Epithelial cell of proximal tubule (primary cell): ENCODE measurements around the gene RDM1. TPM values are rescaled to one million over a fixed set of nuclear protein-coding genes. Genes with fewer than 3 reads are reported as not detected.

Experiments used
- DNase-seq: peaks from one replicate; pipeline ENCODE4 v3.0.0-alpha.2; 2011; ENCODE audit warnings: low read depth
- H3K4me3 ChIP-seq: 2 replicates; pipeline ENCODE4 v1.5.1; 2011; ENCODE audit warnings: low read depth, mild to moderate bottlenecking, low read length
- total RNA-seq: library from RNA; depleted of rRNA; stranded (reverse); fragments of >200 nt; gene quantifications from 2 replicates; pipeline ENCODE4 v1.2.3, GENCODE V29; 2015
- TF ChIP-seq, protein P1 (sequence below): conservative IDR thresholded peaks from 2 replicates; pipeline ENCODE4 v1.5.1; 2012; ENCODE audit warnings: low read depth, mild to moderate bottlenecking, low read length

RDM1 gene
- total RNA-seq, 1 donor from 2014 or later, result 4.0 TPM

DNA sequence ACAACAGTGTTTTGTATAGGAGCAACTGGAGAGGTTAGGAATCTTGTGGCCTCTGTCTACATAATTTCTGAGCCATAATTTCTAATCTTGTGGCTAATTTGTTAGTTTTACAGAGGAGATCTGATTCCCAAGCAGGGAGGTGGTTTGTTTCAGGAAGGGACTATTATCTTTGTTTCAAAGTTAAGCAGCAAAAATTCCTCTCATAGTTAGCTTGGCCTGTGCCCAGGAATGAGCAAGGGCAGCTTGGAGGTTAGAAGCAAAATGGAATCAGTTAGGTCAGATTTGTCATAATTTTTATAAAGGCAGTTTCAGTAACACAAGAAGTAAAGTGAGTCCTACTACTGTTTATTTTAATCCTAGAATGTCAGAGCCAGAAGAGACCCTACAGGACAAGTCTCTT is 2.0 kb upstream of the RDM1 start:
- no peak overlapping the region for H3K4me3 ChIP-seq
- no peak for DNase-seq
- TF ChIP-seq, protein P1, sequence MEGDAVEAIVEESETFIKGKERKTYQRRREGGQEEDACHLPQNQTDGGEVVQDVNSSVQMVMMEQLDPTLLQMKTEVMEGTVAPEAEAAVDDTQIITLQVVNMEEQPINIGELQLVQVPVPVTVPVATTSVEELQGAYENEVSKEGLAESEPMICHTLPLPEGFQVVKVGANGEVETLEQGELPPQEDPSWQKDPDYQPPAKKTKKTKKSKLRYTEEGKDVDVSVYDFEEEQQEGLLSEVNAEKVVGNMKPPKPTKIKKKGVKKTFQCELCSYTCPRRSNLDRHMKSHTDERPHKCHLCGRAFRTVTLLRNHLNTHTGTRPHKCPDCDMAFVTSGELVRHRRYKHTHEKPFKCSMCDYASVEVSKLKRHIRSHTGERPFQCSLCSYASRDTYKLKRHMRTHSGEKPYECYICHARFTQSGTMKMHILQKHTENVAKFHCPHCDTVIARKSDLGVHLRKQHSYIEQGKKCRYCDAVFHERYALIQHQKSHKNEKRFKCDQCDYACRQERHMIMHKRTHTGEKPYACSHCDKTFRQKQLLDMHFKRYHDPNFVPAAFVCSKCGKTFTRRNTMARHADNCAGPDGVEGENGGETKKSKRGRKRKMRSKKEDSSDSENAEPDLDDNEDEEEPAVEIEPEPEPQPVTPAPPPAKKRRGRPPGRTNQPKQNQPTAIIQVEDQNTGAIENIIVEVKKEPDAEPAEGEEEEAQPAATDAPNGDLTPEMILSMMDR, result no peak

DNA sequence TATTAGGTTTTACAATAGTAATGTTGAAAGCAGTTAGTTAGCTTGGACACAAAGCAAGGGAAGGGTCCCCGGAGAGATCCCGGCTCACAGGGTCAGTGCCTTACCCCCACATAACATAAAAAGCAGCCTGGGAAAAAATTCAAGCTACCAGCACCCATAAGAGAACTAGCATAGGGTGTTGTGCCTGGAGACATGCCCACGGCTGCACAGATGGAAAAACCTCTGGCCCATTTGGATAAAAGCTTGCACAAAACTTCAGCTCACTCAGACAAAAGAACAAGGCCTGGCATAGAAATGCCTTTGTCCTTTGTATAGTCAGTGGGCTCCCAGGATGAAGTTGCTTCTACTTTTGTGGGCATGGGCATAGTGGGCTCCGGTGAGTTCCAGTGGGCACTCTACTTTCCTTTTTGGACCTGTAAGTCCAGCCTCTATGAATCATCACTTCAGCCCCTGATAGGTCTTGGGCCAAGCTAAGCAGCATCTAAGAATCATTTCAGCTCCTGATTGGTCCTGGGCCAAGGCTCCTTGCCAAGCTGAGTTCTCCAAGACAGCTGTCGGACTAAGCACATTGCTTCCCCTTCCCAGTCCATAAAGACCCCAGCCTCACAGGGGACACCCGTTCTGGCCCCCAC is 1.3 kb upstream of the RDM1 start:
- TF ChIP-seq, protein P1, result no peak
- no peak for DNase-seq
- H3K4me3 ChIP-seq, result no peak overlapping the region

DNA sequence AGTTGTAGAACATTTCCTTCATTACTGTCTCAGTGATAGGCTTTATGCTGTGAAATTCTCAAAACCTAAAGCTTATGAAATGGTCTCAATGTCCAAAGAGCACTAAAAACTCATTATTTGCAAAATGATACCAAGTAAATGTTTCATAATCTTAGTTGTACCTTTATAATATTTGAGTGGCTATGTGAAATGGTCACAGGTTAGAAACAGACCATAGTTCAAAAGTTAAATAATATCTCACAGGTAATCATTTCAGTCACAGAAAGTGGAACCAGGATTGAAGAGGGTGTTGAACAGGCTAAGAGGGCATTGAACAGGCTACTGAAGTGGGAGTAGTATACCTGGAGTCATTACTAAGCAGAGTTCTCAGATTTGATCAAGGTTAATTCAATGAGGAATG is 2.9 kb downstream of the RDM1 start:
- no peak overlapping the region for H3K4me3 ChIP-seq
- DNase-seq, result no peak
- TF ChIP-seq, protein P1, result no peak

DNA sequence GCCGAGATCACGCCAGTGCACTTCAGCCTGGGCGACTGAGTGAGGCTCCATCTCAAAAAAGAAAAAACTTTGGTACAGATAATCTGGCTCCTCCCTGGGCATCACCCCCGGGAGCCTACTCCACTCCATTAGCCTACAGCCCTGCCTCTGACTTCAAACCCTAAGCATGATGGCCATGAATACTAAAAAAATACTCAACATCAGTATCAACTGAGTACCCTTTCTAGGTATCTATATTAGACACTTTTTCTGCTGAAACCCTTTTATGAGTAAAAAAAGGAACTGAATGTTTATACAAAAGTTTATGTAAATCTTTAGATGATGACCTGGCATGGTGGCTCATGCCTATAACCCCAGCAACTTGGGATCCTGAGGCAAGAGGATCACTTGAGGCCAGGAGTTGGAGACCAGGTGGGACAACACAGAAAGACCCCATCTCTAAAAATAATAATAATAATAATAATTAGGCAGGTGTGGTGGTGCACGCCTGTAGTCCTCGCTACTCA is 6.9 kb downstream of the RDM1 start:
- TF ChIP-seq, protein P1, result no peak
- DNase-seq, result no peak
- no peak overlapping the region for H3K4me3 ChIP-seq

DNA sequence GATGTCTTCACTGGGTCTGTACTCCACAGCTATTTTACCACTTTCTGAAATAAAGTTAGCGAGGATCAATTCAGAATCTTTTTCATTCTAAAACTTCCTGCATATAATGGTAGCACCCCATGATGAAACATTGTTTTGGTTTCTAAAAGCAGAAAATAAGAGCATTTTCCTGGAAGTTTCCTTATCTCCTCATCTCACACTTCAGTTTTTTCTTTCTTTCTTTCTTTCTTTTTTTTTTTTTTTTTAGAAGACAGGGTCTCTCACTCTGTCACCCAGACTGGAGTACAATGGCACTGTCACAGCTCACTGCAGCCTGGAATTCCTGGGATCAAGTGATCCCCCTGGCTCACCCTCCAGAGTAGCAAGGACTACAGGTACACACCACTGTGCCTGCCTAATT is 10.3 kb downstream of the RDM1 start:
- no peak for DNase-seq
- H3K4me3 ChIP-seq, result no peak overlapping the region
- TF ChIP-seq, protein P1, result no peak

DNA sequence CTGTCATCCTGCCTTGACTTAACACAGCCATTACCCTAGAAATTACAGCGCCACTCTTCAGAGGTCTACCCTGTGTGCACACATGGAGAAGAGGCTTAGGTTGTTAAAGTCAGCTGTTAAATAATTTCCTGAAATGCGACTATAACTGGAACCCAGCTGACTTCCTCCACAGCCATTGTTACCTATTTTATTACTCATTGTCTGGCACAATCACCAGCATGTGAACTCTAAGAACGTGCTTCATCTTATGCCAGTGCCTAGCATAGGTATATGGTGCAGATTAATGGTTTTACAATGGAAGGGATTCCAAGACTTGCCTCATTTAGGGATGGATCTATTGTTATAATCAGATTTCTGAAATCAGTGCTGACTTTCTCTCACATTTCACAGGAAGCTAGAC is 11.9 kb downstream of the RDM1 start:
- TF ChIP-seq, protein P1, result no peak
- DNase-seq, result no peak
- no peak overlapping the region for H3K4me3 ChIP-seq
